ENCODE measurements around the gene RAPGEF5. TPM values are rescaled to one million over a fixed set of nuclear protein-coding genes. Genes with fewer than 3 reads are reported as not detected.

The RAPGEF5 gene
- total RNA-seq, 1 experiment from 2014 or later: 13.3 TPM

- no peaks in the 10 kb centered on the region for H3K9me3 Mint-ChIP-seq
- Histone ChIP-seq H3K14ac (ENCODE audit: insufficient read depth, low read length) (no peak overlapping the region), H3T11ph (ENCODE audit: low read length) (no peak overlapping the region), H3K27me3 (ENCODE audit: insufficient read depth, low read length) (no peaks in the 10 kb centered on the region), H3K79me2 (ENCODE audit: insufficient read depth, low read length) (no peaks in the 10 kb centered on the region), H3K4me2 (ENCODE audit: insufficient read depth, insufficient read length, low read length) (no peak overlapping the region), H2BK5ac (ENCODE audit: insufficient read length, low read length) (no peak overlapping the region), H4K5ac (ENCODE audit: insufficient read length, low read depth, low read length) (no peak overlapping the region), H3K23me2 (ENCODE audit: insufficient read length, low read depth, low read length, poor library complexity, severe bottlenecking) (no peaks in the 10 kb centered on the region), H2BK12ac (ENCODE audit: insufficient read length, low read depth, low read length) (no peak overlapping the region), H3K4ac (ENCODE audit: low read depth, low read length) (no peak overlapping the region), H2BK120ac (ENCODE audit: low read depth, low read length, poor library complexity, severe bottlenecking) (no peak overlapping the region), H3K9ac (ENCODE audit: extremely low read depth, insufficient read length, low read length) (no peak overlapping the region), H2BK15ac (ENCODE audit: low read depth, low read length) (no peak overlapping the region), H3K56ac (ENCODE audit: insufficient read length, low read depth, low read length) (no peak overlapping the region), H2AK5ac (ENCODE audit: insufficient read length, low read length) (no peak overlapping the region), H3K27ac (ENCODE audit: insufficient read length, low read depth, low read length) (no peak overlapping the region), H4K8ac (replicated peaks; ENCODE audit: insufficient read length, low read depth, low read length) (no peak overlapping the region), H3K4me1 (ENCODE audit: insufficient read depth, low read length) (no peaks in the 10 kb centered on the region), H4K91ac (ENCODE audit: insufficient read length, low read depth, low read length) (peak overlapping the region; percentile 26), H2BK20ac (ENCODE audit: low read depth, low read length, poor library complexity, severe bottlenecking) (no peak overlapping the region), H3K9me3 (ENCODE audit: control insufficient read depth, low read depth, low read length) (no peaks in the 10 kb centered on the region), H3K18ac (ENCODE audit: insufficient read length, low read depth, low read length) (no peak overlapping the region), H3K79me1 (ENCODE audit: insufficient read depth, low read depth, low read length, poor library complexity, severe bottlenecking) (no peaks in the 10 kb centered on the region), H2AFZ (ENCODE audit: low read length) (no peak overlapping the region), H4K20me1 (ENCODE audit: control insufficient read depth, insufficient read depth, insufficient read length) (no peaks in the 10 kb centered on the region), H3K23ac (ENCODE audit: insufficient read length, low read depth, low read length) (no peak overlapping the region)
- no CpG with 5 or more reads among the region's 2 CpGs for WGBS (ENCODE audit: extremely low coverage, insufficient read length, low lambda C conversion rate)
- H3K36me3 Mint-ChIP-seq (ENCODE audit: insufficient read depth in 1 of 3, low read depth in 3 of 3): no peaks in the 10 kb centered on the region
- TF ChIP-seq, protein P1, sequence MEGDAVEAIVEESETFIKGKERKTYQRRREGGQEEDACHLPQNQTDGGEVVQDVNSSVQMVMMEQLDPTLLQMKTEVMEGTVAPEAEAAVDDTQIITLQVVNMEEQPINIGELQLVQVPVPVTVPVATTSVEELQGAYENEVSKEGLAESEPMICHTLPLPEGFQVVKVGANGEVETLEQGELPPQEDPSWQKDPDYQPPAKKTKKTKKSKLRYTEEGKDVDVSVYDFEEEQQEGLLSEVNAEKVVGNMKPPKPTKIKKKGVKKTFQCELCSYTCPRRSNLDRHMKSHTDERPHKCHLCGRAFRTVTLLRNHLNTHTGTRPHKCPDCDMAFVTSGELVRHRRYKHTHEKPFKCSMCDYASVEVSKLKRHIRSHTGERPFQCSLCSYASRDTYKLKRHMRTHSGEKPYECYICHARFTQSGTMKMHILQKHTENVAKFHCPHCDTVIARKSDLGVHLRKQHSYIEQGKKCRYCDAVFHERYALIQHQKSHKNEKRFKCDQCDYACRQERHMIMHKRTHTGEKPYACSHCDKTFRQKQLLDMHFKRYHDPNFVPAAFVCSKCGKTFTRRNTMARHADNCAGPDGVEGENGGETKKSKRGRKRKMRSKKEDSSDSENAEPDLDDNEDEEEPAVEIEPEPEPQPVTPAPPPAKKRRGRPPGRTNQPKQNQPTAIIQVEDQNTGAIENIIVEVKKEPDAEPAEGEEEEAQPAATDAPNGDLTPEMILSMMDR (conservative IDR thresholded peaks at IDR 0.05): no peak
- no peak for DNase-seq
- H3K4me1 Mint-ChIP-seq: peaks cover 13 to 15% of the 10 kb centered on the region in 2 experiments
- no peaks in the 10 kb centered on the region for H3K27me3 Mint-ChIP-seq (ENCODE audit: low read depth)
- H3K27ac Mint-ChIP-seq: no peak overlapping the region
- H3K4me3 Mint-ChIP-seq: no peak overlapping the region
These were observed 32.9 kb upstream of the RAPGEF5 start for GRCh38 chr7:22389892-22390291.

All from H9 (cell line).